Activated CD8-positive, alpha-beta T cell treated with anti-CD3 and anti-CD28 coated beads for 36 hours (primary cell): ENCODE measurements around the gene GYS2. TPM values are rescaled to one million over a fixed set of nuclear protein-coding genes. Genes with fewer than 3 reads are reported as not detected.

ENCODE experiments used
- ATAC-seq: fragments of 200-7000 bp; cut with Tn5 transposase; one replicate; pipeline ENCODE4 v1.10.0; 2021; ENCODE audit warnings: mild to moderate bottlenecking, moderate library complexity
- CTCF ChIA-PET: fragments of 350-600 bp; sonication (Branson Sonifier 250); formaldehyde crosslinking; loops from one replicate; lab custom pipeline; 2021; ENCODE audit warnings: antibody characterized with exemption; lab: Charles Lee
- POLR2A ChIA-PET: fragments of 350-600 bp; sonication (Branson Sonifier 250); formaldehyde crosslinking; loops from one replicate; lab custom pipeline; 2021; ENCODE audit warnings: antibody characterized with exemption; lab: Charles Lee
- DNase-seq: peaks from one replicate; pipeline ENCODE4 v3.0.0-alpha.2; 2020
- H3K27ac Mint-ChIP-seq: one replicate; pipeline ENCODE4 v1.8.0; 2021; ENCODE audit warnings: mild to moderate bottlenecking, mixed read lengths
- H3K27me3 Mint-ChIP-seq: one replicate; pipeline ENCODE4 v1.8.0; 2021; ENCODE audit warnings: mixed read lengths
- H3K36me3 Mint-ChIP-seq: one replicate; pipeline ENCODE4 v1.8.0; 2021; ENCODE audit warnings: low read depth, mixed read lengths
- H3K4me1 Mint-ChIP-seq: one replicate; pipeline ENCODE4 v1.8.0; 2021; ENCODE audit warnings: low read depth, mixed read lengths
- H3K4me3 Mint-ChIP-seq: one replicate; pipeline ENCODE4 v1.8.0; 2021; ENCODE audit warnings: mild to moderate bottlenecking, moderate library complexity, mixed read lengths
- H3K9me3 Mint-ChIP-seq: one replicate; pipeline ENCODE4 v1.8.0; 2021; ENCODE audit warnings: mixed read lengths
- CTCF ChIP-seq: fragments of 200-600 bp; IDR thresholded peaks from one replicate; pipeline ENCODE4 v1.8.0; 2022; ENCODE audit warnings: antibody characterized with exemption, mild to moderate bottlenecking
- intact Hi-C: fragments of 100-400 bp; cut with micrococcal nuclease; formaldehyde crosslinking; loops from one replicate; pipeline ENCODE4 v1.10.0; 2022
- total RNA-seq, 2 experiments: library from RNA; stranded (reverse); gene quantifications; one replicate each; pipeline ENCODE4 v1.2.3, GENCODE V29; 2021

GYS2 gene
- total RNA-seq, 2 experiments from 2014 or later = not detected

- H3K9me3 Mint-ChIP-seq = no peaks in the 10 kb centered on the region
- H3K27me3 Mint-ChIP-seq = no peaks in the 10 kb centered on the region
- no peak overlapping the region for H3K27ac Mint-ChIP-seq
- peaks cover 40% of the 10 kb centered on the region for H3K36me3 Mint-ChIP-seq
- ATAC-seq (no peak), DNase-seq (no peak)
- H3K4me3 Mint-ChIP-seq = no peak overlapping the region
- TF ChIP-seq CTCF = no peak
- ChIA-PET POLR2A (interaction anchor here (0.9 kb wide), 1 partner anchor 59 kb away, joined by 3 read pairs; no protein-coding TSS in a partner anchor), CTCF (interaction anchor here (2.0 to 2.7 kb wide), 2 partner anchors 150 to 172 kb away, joined by 5 to 9 read pairs; partner anchors contain the start of gene LDHB)
- peaks cover 51% of the 10 kb centered on the region for H3K4me1 Mint-ChIP-seq
- intact Hi-C loops = no loop called here
Observed at GRCh38 chr12:21507849-21508248, 96.8 kb downstream of the GYS2 start.

GRCh38 chr12:21505888-21506287, 98.8 kb downstream of the GYS2 start:
- no peaks in the 10 kb centered on the region for H3K9me3 Mint-ChIP-seq
- TF ChIP-seq CTCF = no peak
- ATAC-seq (no peak), DNase-seq (no peak)
- H3K4me1 Mint-ChIP-seq = peaks cover 56% of the 10 kb centered on the region
- intact Hi-C loops = no loop called here
- H3K27ac Mint-ChIP-seq = no peak overlapping the region
- no peak overlapping the region for H3K4me3 Mint-ChIP-seq
- CTCF ChIA-PET = no interaction called here
- H3K27me3 Mint-ChIP-seq = no peaks in the 10 kb centered on the region
- POLR2A ChIA-PET = interaction anchor here (0.8 kb wide), 2 partner anchors 23 to 151 kb away, joined by 3 read pairs; no protein-coding TSS in a partner anchor
- H3K36me3 Mint-ChIP-seq = peaks cover 31% of the 10 kb centered on the region

GRCh38 chr12:21502872-21503271, 101.8 kb downstream of the GYS2 start:
- no peak for ATAC-seq

GRCh38 chr12:21502164-21502496, 102.5 kb downstream of the GYS2 start:
- H3K36me3 Mint-ChIP-seq = peaks cover 26% of the 10 kb centered on the region
- intact Hi-C loops = loop anchor here (5.0 kb wide), 3 partner anchors 45 to 155 kb away; partner anchors contain the start of genes LDHB and PYROXD1
- TF ChIP-seq CTCF = no peak
- no peaks in the 10 kb centered on the region for H3K27me3 Mint-ChIP-seq
- peaks cover 55% of the 10 kb centered on the region for H3K4me1 Mint-ChIP-seq
- POLR2A ChIA-PET = interaction anchor here (0.7 to 2.0 kb wide), 17 partner anchors 8 to 177 kb away, joined by 3 to 22 read pairs (median 4); partner anchors contain the start of genes LDHB, PYROXD1 and SPX
- no peaks in the 10 kb centered on the region for H3K9me3 Mint-ChIP-seq
- H3K4me3 Mint-ChIP-seq = no peak overlapping the region
- DNase-seq (peak; percentile 63), ATAC-seq (peak; percentile 11)
- CTCF ChIA-PET = no interaction called here
- no peak overlapping the region for H3K27ac Mint-ChIP-seq

More at GRCh38 chr12:21502872-21503271, 101.8 kb downstream of the GYS2 start:
- CTCF ChIA-PET = no interaction called here
- intact Hi-C loops = loop anchor here (5.0 kb wide), 3 partner anchors 46 to 154 kb away; partner anchors contain the start of genes LDHB and PYROXD1
- H3K27me3 Mint-ChIP-seq = no peaks in the 10 kb centered on the region
- H3K27ac Mint-ChIP-seq = no peak overlapping the region
- H3K4me3 Mint-ChIP-seq = no peak overlapping the region
- peaks cover 23% of the 10 kb centered on the region for H3K36me3 Mint-ChIP-seq
- TF ChIP-seq CTCF = no peak
- peaks cover 49% of the 10 kb centered on the region for H3K4me1 Mint-ChIP-seq
- DNase-seq = no peak
- no peaks in the 10 kb centered on the region for H3K9me3 Mint-ChIP-seq
- POLR2A ChIA-PET = interaction anchor here (0.6 to 1.3 kb wide), 2 partner anchors 52 to 59 kb away, joined by 3 to 4 read pairs; no protein-coding TSS in a partner anchor
